Measurements from ENCODE around the gene PRPF40B. TPM values are rescaled to one million over a fixed set of nuclear protein-coding genes. Genes with fewer than 3 reads are reported as not detected.

The PRPF40B gene
- total and polyA plus RNA-seq, 2 of the 13 experiments (the other 11 are each of a cell fraction or from before 2014, with no cell fraction given) = 5.0 to 7.8 TPM

DNA sequence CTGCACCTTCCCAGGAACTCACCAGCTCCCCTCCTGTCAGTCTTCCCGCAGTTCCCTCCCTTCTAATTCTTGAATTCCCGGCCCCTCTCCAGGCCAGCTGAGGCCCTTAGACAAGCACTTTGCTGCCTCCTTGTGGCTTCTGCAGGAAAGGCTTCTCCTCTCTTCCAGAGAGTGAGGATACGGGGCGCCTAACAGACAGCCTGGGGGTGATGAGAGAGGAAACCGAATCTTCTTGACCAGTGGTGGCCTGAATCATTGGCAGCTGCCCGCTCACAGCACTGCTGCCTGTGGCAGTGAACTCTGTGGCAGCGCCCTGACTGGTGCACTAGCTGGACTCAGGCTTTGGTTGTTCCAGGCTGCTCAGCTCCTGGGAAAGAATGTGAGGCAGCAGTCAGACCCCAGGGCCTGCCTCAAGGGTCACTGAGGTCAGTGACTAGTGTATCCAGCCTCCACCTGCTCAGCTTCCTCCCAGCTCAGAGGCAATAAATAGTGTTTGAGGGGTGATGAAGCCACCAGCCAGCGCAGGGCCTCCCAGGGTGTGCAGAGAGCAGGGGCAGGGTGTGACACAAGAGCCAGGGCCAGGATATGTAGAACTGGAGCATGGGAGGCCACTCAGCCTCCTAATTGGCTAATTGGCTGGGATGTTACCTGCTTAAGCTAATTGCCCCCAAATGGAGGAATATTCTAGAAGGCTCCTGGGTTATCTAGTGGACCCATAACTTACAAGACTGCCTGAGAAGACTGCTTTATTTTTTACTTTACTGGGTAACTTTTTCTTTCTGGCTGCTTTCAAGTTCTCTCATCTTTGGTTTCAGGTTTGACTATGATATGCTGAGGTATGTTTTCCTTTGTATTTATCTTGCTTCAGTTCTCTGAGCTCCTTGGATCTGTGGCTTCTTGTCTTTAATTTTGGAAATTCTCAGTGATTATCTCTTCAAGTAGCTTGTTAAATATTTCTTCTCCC lies 42.5 kb upstream of the PRPF40B start (continued):
- TF ChIP-seq, protein P1, sequence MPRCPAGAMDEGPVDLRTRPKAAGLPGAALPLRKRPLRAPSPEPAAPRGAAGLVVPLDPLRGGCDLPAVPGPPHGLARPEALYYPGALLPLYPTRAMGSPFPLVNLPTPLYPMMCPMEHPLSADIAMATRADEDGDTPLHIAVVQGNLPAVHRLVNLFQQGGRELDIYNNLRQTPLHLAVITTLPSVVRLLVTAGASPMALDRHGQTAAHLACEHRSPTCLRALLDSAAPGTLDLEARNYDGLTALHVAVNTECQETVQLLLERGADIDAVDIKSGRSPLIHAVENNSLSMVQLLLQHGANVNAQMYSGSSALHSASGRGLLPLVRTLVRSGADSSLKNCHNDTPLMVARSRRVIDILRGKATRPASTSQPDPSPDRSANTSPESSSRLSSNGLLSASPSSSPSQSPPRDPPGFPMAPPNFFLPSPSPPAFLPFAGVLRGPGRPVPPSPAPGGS (CRISPR knock-in tag; IDR thresholded peaks at IDR 0.05) = 0 out of 2 replicates have a peak, but pooled peaks have one; percentile 47
- TF ChIP-seq HES4 (CRISPR knock-in tag; IDR thresholded peaks at IDR 0.05; ENCODE audit: borderline replicate concordance) (no peak), ZNF672 (CRISPR knock-in tag; IDR thresholded peaks at IDR 0.05) (no peak), SIX4 (CRISPR knock-in tag; IDR thresholded peaks at IDR 0.05) (no peak), MBNL3 (CRISPR knock-in tag; conservative IDR thresholded peaks at IDR 0.05) (no peak), ZNF136 (CRISPR knock-in tag; IDR thresholded peaks at IDR 0.05; ENCODE audit: low read depth) (no peak), TGIF2 (CRISPR knock-in tag; IDR thresholded peaks at IDR 0.05) (0 out of 2 replicates have a peak, but pooled peaks have one; percentile 25), AHR (CRISPR knock-in tag; IDR thresholded peaks at IDR 0.05) (no peak), ZNF230 (CRISPR knock-in tag; IDR thresholded peaks at IDR 0.05) (no peak), NCOR1 (IDR thresholded peaks at IDR 0.05; ENCODE audit: borderline replicate concordance, low read length) (no peak), ZNF562 (CRISPR knock-in tag; IDR thresholded peaks at IDR 0.05; ENCODE audit: borderline replicate concordance) (no peak), ATAD3A (CRISPR knock-in tag; IDR thresholded peaks at IDR 0.05) (no peak), ZNF326 (CRISPR knock-in tag; IDR thresholded peaks at IDR 0.05; ENCODE audit: borderline replicate concordance) (no peak), ETV5 (CRISPR knock-in tag; IDR thresholded peaks at IDR 0.05; ENCODE audit: borderline replicate concordance) (no peak)
- TF ChIP-seq, protein P2, sequence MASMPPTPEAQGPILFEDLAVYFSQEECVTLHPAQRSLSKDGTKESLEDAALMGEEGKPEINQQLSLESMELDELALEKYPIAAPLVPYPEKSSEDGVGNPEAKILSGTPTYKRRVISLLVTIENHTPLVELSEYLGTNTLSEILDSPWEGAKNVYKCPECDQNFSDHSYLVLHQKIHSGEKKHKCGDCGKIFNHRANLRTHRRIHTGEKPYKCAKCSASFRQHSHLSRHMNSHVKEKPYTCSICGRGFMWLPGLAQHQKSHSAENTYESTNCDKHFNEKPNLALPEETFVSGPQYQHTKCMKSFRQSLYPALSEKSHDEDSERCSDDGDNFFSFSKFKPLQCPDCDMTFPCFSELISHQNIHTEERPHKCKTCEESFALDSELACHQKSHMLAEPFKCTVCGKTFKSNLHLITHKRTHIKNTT (CRISPR knock-in tag; IDR thresholded peaks at IDR 0.05) = no peak
- TF ChIP-seq, protein P3, sequence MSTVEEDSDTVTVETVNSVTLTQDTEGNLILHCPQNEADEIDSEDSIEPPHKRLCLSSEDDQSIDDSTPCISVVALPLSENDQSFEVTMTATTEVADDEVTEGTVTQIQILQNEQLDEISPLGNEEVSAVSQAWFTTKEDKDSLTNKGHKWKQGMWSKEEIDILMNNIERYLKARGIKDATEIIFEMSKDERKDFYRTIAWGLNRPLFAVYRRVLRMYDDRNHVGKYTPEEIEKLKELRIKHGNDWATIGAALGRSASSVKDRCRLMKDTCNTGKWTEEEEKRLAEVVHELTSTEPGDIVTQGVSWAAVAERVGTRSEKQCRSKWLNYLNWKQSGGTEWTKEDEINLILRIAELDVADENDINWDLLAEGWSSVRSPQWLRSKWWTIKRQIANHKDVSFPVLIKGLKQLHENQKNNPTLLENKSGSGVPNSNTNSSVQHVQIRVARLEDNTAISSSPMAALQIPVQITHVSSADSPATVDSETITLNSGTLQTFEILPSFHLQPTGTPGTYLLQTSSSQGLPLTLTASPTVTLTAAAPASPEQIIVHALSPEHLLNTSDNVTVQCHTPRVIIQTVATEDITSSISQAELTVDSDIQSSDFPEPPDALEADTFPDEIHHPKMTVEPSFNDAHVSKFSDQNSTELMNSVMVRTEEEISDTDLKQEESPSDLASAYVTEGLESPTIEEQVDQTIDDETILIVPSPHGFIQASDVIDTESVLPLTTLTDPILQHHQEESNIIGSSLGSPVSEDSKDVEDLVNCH (CRISPR knock-in tag; IDR thresholded peaks at IDR 0.05) = no peak
- TF ChIP-seq, protein P4, sequence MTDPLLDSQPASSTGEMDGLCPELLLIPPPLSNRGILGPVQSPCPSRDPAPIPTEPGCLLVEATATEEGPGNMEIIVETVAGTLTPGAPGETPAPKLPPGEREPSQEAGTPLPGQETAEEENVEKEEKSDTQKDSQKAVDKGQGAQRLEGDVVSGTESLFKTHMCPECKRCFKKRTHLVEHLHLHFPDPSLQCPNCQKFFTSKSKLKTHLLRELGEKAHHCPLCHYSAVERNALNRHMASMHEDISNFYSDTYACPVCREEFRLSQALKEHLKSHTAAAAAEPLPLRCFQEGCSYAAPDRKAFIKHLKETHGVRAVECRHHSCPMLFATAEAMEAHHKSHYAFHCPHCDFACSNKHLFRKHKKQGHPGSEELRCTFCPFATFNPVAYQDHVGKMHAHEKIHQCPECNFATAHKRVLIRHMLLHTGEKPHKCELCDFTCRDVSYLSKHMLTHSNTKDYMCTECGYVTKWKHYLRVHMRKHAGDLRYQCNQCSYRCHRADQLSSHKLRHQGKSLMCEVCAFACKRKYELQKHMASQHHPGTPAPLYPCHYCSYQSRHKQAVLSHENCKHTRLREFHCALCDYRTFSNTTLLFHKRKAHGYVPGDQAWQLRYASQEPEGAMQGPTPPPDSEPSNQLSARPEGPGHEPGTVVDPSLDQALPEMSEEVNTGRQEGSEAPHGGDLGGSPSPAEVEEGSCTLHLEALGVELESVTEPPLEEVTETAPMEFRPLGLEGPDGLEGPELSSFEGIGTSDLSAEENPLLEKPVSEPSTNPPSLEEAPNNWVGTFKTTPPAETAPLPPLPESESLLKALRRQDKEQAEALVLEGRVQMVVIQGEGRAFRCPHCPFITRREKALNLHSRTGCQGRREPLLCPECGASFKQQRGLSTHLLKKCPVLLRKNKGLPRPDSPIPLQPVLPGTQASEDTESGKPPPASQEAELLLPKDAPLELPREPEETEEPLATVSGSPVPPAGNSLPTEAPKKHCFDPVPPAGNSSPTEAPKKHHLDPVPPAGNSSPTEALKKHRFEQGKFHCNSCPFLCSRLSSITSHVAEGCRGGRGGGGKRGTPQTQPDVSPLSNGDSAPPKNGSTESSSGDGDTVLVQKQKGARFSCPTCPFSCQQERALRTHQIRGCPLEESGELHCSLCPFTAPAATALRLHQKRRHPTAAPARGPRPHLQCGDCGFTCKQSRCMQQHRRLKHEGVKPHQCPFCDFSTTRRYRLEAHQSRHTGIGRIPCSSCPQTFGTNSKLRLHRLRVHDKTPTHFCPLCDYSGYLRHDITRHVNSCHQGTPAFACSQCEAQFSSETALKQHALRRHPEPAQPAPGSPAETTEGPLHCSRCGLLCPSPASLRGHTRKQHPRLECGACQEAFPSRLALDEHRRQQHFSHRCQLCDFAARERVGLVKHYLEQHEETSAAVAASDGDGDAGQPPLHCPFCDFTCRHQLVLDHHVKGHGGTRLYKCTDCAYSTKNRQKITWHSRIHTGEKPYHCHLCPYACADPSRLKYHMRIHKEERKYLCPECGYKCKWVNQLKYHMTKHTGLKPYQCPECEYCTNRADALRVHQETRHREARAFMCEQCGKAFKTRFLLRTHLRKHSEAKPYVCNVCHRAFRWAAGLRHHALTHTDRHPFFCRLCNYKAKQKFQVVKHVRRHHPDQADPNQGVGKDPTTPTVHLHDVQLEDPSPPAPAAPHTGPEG (CRISPR knock-in tag; IDR thresholded peaks at IDR 0.05) = no peak
- TF ChIP-seq, protein P5, sequence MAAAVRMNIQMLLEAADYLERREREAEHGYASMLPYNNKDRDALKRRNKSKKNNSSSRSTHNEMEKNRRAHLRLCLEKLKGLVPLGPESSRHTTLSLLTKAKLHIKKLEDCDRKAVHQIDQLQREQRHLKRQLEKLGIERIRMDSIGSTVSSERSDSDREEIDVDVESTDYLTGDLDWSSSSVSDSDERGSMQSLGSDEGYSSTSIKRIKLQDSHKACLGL (CRISPR knock-in tag; IDR thresholded peaks at IDR 0.05) = no peak

Data from HepG2 (cell line).